HG02642 (cell line): Measurements from ENCODE around the gene MSI2.

ENCODE experiments used
- ATAC-seq: cut with Tn5 transposase; IDR thresholded peaks from one replicate; pipeline ENCODE4 v1.9.1; 2021; ENCODE audit warnings: mild to moderate bottlenecking; ENCODE audit not compliant: unreplicated experiment, poor library complexity

Gene MSI2

GRCh38 chr17:57559634-57560318, 303.5 kb downstream of the MSI2 start:
- no peak for ATAC-seq

GRCh38 chr17:57560319-57560705, 304.0 kb downstream of the MSI2 start:
- no peak for ATAC-seq

GRCh38 chr17:57561072-57561861, 304.9 kb downstream of the MSI2 start:
- no peak for ATAC-seq

GRCh38 chr17:57562184-57562698, 305.9 kb downstream of the MSI2 start:
- ATAC-seq = no peak

- no peak for ATAC-seq
Observed at GRCh38 chr17:57563958-57564357, 307.6 kb downstream of the MSI2 start.

GRCh38 chr17:57565176-57565575, 308.9 kb downstream of the MSI2 start:
- no peak for ATAC-seq

- no peak for ATAC-seq
Observed at GRCh38 chr17:57566721-57567120, 310.4 kb downstream of the MSI2 start.

GRCh38 chr17:57567251-57567650, 310.9 kb downstream of the MSI2 start:
- no peak for ATAC-seq

GRCh38 chr17:57568340-57568739, 312.0 kb downstream of the MSI2 start:
- ATAC-seq = no peak

- ATAC-seq = no peak
Observed at GRCh38 chr17:57569021-57569420, 312.7 kb downstream of the MSI2 start.

GRCh38 chr17:57569853-57570252, 313.5 kb downstream of the MSI2 start:
- no peak for ATAC-seq

GRCh38 chr17:57570724-57571344, 314.5 kb downstream of the MSI2 start:
- no peak for ATAC-seq

- ATAC-seq = no peak
Observed at GRCh38 chr17:57572062-57572461, 315.7 kb downstream of the MSI2 start.

GRCh38 chr17:57572600-57572999, 316.3 kb downstream of the MSI2 start:
- no peak for ATAC-seq

- no peak for ATAC-seq
Observed at GRCh38 chr17:57574040-57574513, 317.8 kb downstream of the MSI2 start.

- ATAC-seq = no peak
Observed at GRCh38 chr17:57576744-57577143, 320.4 kb downstream of the MSI2 start.

GRCh38 chr17:57577751-57578607, 321.7 kb downstream of the MSI2 start:
- no peak for ATAC-seq

- no peak for ATAC-seq
Observed at GRCh38 chr17:57578608-57579225, 322.4 kb downstream of the MSI2 start.

- ATAC-seq = no peak
Observed at GRCh38 chr17:57579245-57579644, 322.9 kb downstream of the MSI2 start.
